ENCODE measurements around the gene SKIC2. TPM values are rescaled to one million over a fixed set of nuclear protein-coding genes. Genes with fewer than 3 reads are reported as not detected.

The SKIC2 gene
- total RNA-seq, 3 donors from 2014 or later (not counting 1 experiment from before 2014, with no cell fraction given): 119 to 184 (median 151) TPM

- H3K27ac Mint-ChIP-seq: no peak overlapping the region
- H3K27me3 Mint-ChIP-seq (ENCODE audit: low read depth in 2 of 2): peaks cover 7 to 10% of the 10 kb centered on the region in 2 donors
- no peak for TF ChIP-seq CTCF (IDR thresholded peaks at IDR 0.05)
- H3K4me1 Mint-ChIP-seq: no peaks in the 10 kb centered on the region
- intact Hi-C loops (cut with micrococcal nuclease): no loop called here
- H3K9me3 Mint-ChIP-seq: no peaks in the 10 kb centered on the region
- WGBS (ENCODE audit: insufficient coverage): 89% methylated on average over 6 of the region's 6 CpGs
- Histone ChIP-seq H3K36me3 (ENCODE audit: control insufficient read depth, insufficient read depth, low read length) (no peaks in the 10 kb centered on the region), H3K4me1 (ENCODE audit: control insufficient read depth, insufficient read depth, low read length) (no peaks in the 10 kb centered on the region), H3K27ac (ENCODE audit: low read length) (no peak overlapping the region), H3K4me3 (ENCODE audit: low read length) (no peak overlapping the region), H3K9me3 (ENCODE audit: control insufficient read depth, insufficient read depth, low read length) (no peaks in the 10 kb centered on the region), H3K27me3 (ENCODE audit: control insufficient read depth, insufficient read depth, low read length) (no peaks in the 10 kb centered on the region)
- ATAC-seq (no peak), DNase-seq (no peak)
- no peak overlapping the region for H3K4me3 Mint-ChIP-seq
- H3K36me3 Mint-ChIP-seq: no peaks in the 10 kb centered on the region
Observed at GRCh38 chr6:31915756-31916155, 43.2 kb upstream of the SKIC2 start.

- intact Hi-C loops (cut with micrococcal nuclease): no loop called here
Observed at GRCh38 chr6:31918069-31918720, 40.8 kb upstream of the SKIC2 start.

GRCh38 chr6:31919624-31920303, 39.2 kb upstream of the SKIC2 start:
- H3K9me3 ChIP-seq (ENCODE audit: control insufficient read depth, insufficient read depth, low read length): no peaks in the 10 kb centered on the region
- WGBS (ENCODE audit: insufficient coverage): 87% methylated on average over 6 of the region's 6 CpGs
- Mint-ChIP-seq H3K36me3 (no peaks in the 10 kb centered on the region), H3K4me1 (no peaks in the 10 kb centered on the region), H3K27me3 (ENCODE audit: low read depth in 2 of 2) (peaks cover 4 to 10% of the 10 kb centered on the region in 2 donors), H3K27ac (no peak overlapping the region), H3K4me3 (no peak overlapping the region), H3K9me3 (no peaks in the 10 kb centered on the region)
- intact Hi-C loops (cut with micrococcal nuclease): no loop called here
- TF ChIP-seq CTCF (IDR thresholded peaks at IDR 0.05): no peak
- no peak overlapping the region for H3K4me3 ChIP-seq (ENCODE audit: low read length)
- no peaks in the 10 kb centered on the region for H3K4me1 ChIP-seq (ENCODE audit: control insufficient read depth, insufficient read depth, low read length)
- no peaks in the 10 kb centered on the region for H3K27me3 ChIP-seq (ENCODE audit: control insufficient read depth, insufficient read depth, low read length)
- no peak overlapping the region for H3K27ac ChIP-seq (ENCODE audit: low read length)
- H3K36me3 ChIP-seq (ENCODE audit: control insufficient read depth, insufficient read depth, low read length): no peaks in the 10 kb centered on the region
- ATAC-seq (no peak), DNase-seq (no peak)

More at GRCh38 chr6:31918069-31918720, 40.8 kb upstream of the SKIC2 start:
- Mint-ChIP-seq H3K4me3 (no peak overlapping the region), H3K27ac (no peak overlapping the region), H3K36me3 (no peaks in the 10 kb centered on the region), H3K9me3 (no peaks in the 10 kb centered on the region), H3K27me3 (ENCODE audit: low read depth in 2 of 2) (peaks cover 4 to 10% of the 10 kb centered on the region in 2 donors), H3K4me1 (no peaks in the 10 kb centered on the region)
- no peak for ATAC-seq
- no peak for TF ChIP-seq CTCF (IDR thresholded peaks at IDR 0.05)
- H3K27me3 ChIP-seq (ENCODE audit: control insufficient read depth, insufficient read depth, low read length): no peaks in the 10 kb centered on the region
- H3K4me1 ChIP-seq (ENCODE audit: control insufficient read depth, insufficient read depth, low read length): no peaks in the 10 kb centered on the region
- no peak overlapping the region for H3K4me3 ChIP-seq (ENCODE audit: low read length)
- 91% methylated on average over 8 of the region's 8 CpGs for WGBS (ENCODE audit: insufficient coverage)
- H3K36me3 ChIP-seq (ENCODE audit: control insufficient read depth, insufficient read depth, low read length): no peaks in the 10 kb centered on the region
- H3K9me3 ChIP-seq (ENCODE audit: control insufficient read depth, insufficient read depth, low read length): no peaks in the 10 kb centered on the region
- DNase-seq: no peak
- no peak overlapping the region for H3K27ac ChIP-seq (ENCODE audit: low read length)

Measured in natural killer cell (primary cell).